Measurements from ENCODE around the gene ANGEL1. TPM values are rescaled to one million over a fixed set of nuclear protein-coding genes. Genes with fewer than 3 reads are reported as not detected.

ANGEL1 gene
- total RNA-seq, 6 donors from 2014 or later = 13.8 to 35.6 (median 23.6) TPM

- Histone ChIP-seq H3K36me3 (peaks cover 0 to 27% (median 21%) of the 10 kb centered on the region in 4 donors), H3K27me3 (no peaks in the 10 kb centered on the region), H3K4me3 (peak overlapping the region in 3 of 4 donors; percentile 71 to 91 (median 73)), H3K4me1 (peaks cover 16 to 29% (median 18%) of the 10 kb centered on the region in 4 donors), H3K27ac (peak overlapping the region; percentile 87 to 96 (median 89)), H3K9me3 (no peaks in the 10 kb centered on the region)
- WGBS, 2 donors = 41 to 50% methylated on average over 4 of the region's 4 CpGs
- no peak for TF ChIP-seq CTCF (IDR thresholded peaks at IDR 0.05)
- TF ChIP-seq POLR2AphosphoS5 (IDR thresholded peaks at IDR 0.05) = no peak
- no peak for TF ChIP-seq POLR2A (IDR thresholded peaks at IDR 0.05)
- no peak for TF ChIP-seq EP300 (IDR thresholded peaks at IDR 0.05)
- no peak for DNase-seq
- ATAC-seq (ENCODE audit: low FRiP score in 2 of 2) = no peak
These were observed 1.1 kb downstream of the ANGEL1 start for GRCh38 chr14:76811561-76811960.

- ATAC-seq (ENCODE audit: low FRiP score in 2 of 2) (peak in 1 of 2 donors; percentile 47), DNase-seq (peak in 1 of 2 donors; percentile 58)
- no peaks in the 10 kb centered on the region for H3K27me3 ChIP-seq
- WGBS, 2 donors = 4 to 6% methylated on average over 6 to 9 of the region's 9 CpGs
- no peaks in the 10 kb centered on the region for H3K9me3 ChIP-seq
- peak overlapping the region in 2 of 4 donors; percentile 89 to 96 for H3K27ac ChIP-seq
- H3K4me1 ChIP-seq = peaks cover 16 to 29% (median 18%) of the 10 kb centered on the region in 4 donors
- TF ChIP-seq CTCF (IDR thresholded peaks at IDR 0.05) (peak in 2 of 6 experiments; percentile 15 to 34), POLR2A (IDR thresholded peaks at IDR 0.05) (peak in 1 of 4 donors; percentile 56), EP300 (IDR thresholded peaks at IDR 0.05) (no peak)
- H3K36me3 ChIP-seq = peaks cover 0 to 33% (median 25%) of the 10 kb centered on the region in 4 donors
- peak overlapping the region in 3 of 4 donors; percentile 71 to 91 (median 73) for H3K4me3 ChIP-seq
These were observed 1.7 kb downstream of the ANGEL1 start for GRCh38 chr14:76810953-76811400.

GRCh38 chr14:76810525-76810924 lies 2.2 kb downstream of the ANGEL1 start:
- H3K27me3 ChIP-seq = no peaks in the 10 kb centered on the region
- H3K27ac ChIP-seq = peak overlapping the region in 2 of 4 donors; percentile 89 to 96
- 26 to 29% methylated on average over 3 of the region's 3 CpGs for WGBS, 2 donors
- peaks cover 0 to 38% (median 25%) of the 10 kb centered on the region in 4 donors for H3K36me3 ChIP-seq
- no peak for ATAC-seq (ENCODE audit: low FRiP score in 2 of 2)
- peak overlapping the region in 3 of 4 donors; percentile 71 to 91 (median 73) for H3K4me3 ChIP-seq
- no peaks in the 10 kb centered on the region for H3K9me3 ChIP-seq
- no peak for DNase-seq
- TF ChIP-seq EP300 (IDR thresholded peaks at IDR 0.05) = no peak
- peaks cover 16 to 29% (median 18%) of the 10 kb centered on the region in 4 donors for H3K4me1 ChIP-seq

GRCh38 chr14:76808990-76809389 lies 3.7 kb downstream of the ANGEL1 start:
- Histone ChIP-seq H3K27ac (no peak overlapping the region), H3K27me3 (no peaks in the 10 kb centered on the region), H3K9me3 (no peaks in the 10 kb centered on the region), H3K36me3 (peaks cover 0 to 51% (median 30%) of the 10 kb centered on the region in 4 donors), H3K4me1 (peaks cover 16 to 29% (median 18%) of the 10 kb centered on the region in 4 donors), H3K4me3 (no peak overlapping the region)
- ATAC-seq (ENCODE audit: low FRiP score in 2 of 2) = no peak
- 86% methylated on average over 2 of the region's 4 CpGs; no CpG with 5 or more reads in 1 of the 2 donors for WGBS, 2 donors
- no peak for TF ChIP-seq CTCF (IDR thresholded peaks at IDR 0.05)
- TF ChIP-seq EP300 (IDR thresholded peaks at IDR 0.05) = no peak
- TF ChIP-seq POLR2AphosphoS5 (IDR thresholded peaks at IDR 0.05) = no peak
- TF ChIP-seq POLR2A (IDR thresholded peaks at IDR 0.05) = no peak
- no peak for DNase-seq

- Histone ChIP-seq H3K4me1 (peaks cover 15 to 25% (median 17%) of the 10 kb centered on the region in 4 donors), H3K27ac (no peak overlapping the region), H3K36me3 (peaks cover 5 to 61% (median 39%) of the 10 kb centered on the region in 4 donors), H3K4me3 (no peak overlapping the region), H3K27me3 (no peaks in the 10 kb centered on the region), H3K9me3 (no peaks in the 10 kb centered on the region)
- no peak for ATAC-seq (ENCODE audit: low FRiP score in 2 of 2)
- no peak for DNase-seq
- no peak for TF ChIP-seq CTCF (IDR thresholded peaks at IDR 0.05)
- TF ChIP-seq EP300 (IDR thresholded peaks at IDR 0.05) = no peak
- no peak for TF ChIP-seq POLR2AphosphoS5 (IDR thresholded peaks at IDR 0.05)
- no peak for TF ChIP-seq POLR2A (IDR thresholded peaks at IDR 0.05)
- WGBS, 2 donors = 77 to 86% methylated on average over 1 of the region's 1 CpG
These were observed 4.7 kb downstream of the ANGEL1 start for GRCh38 chr14:76808011-76808410.

Data from upper lobe of left lung (tissue), 6 donors.